HepG2 (cell line): ENCODE results near the gene KIF2C. TPM values are rescaled to one million over a fixed set of nuclear protein-coding genes. Genes with fewer than 3 reads are reported as not detected.

Experiments
- ESRRA ChIP-seq: sonication (generic); formaldehyde crosslinking; IDR thresholded peaks from 2 replicates; pipeline ENCODE4 v1.5.1; 2020; ENCODE audit warnings: mild to moderate bottlenecking, low read depth, missing genetic modification reagents
- ETV5 ChIP-seq: IDR thresholded peaks from 2 replicates; pipeline ENCODE4 v1.6.1; 2018; ENCODE audit warnings: missing biosample characterization, missing genetic modification reagents, inconsistent platforms, borderline replicate concordance
- HIVEP1 ChIP-seq: sonication (generic); formaldehyde crosslinking; IDR thresholded peaks from 2 replicates; pipeline ENCODE4 v1.4.0; 2020; ENCODE audit warnings: mild to moderate bottlenecking, missing genetic modification reagents
- KDM5B ChIP-seq: sonication (generic); formaldehyde crosslinking; IDR thresholded peaks from 2 replicates; pipeline ENCODE4 v1.4.0; 2020; ENCODE audit warnings: missing genetic modification reagents, mild to moderate bottlenecking, borderline replicate concordance
- MBD4 ChIP-seq: IDR thresholded peaks from 2 replicates; pipeline ENCODE4 v1.6.1; 2012; ENCODE audit warnings: low read length, inconsistent platforms, borderline replicate concordance
- PAX8 ChIP-seq: sonication (generic); formaldehyde crosslinking; IDR thresholded peaks from 2 replicates; pipeline ENCODE4 v1.8.0; 2022; ENCODE audit warnings: mild to moderate bottlenecking, missing genetic modification reagents, borderline replicate concordance
- PPARG ChIP-seq: conservative IDR thresholded peaks from 2 replicates; pipeline ENCODE4 v1.6.1; 2016; ENCODE audit warnings: missing biosample characterization, missing genetic modification reagents
- RORA ChIP-seq: sonication (generic); formaldehyde crosslinking; IDR thresholded peaks from 2 replicates; pipeline ENCODE4 v1.5.0; 2020; ENCODE audit warnings: mild to moderate bottlenecking, missing genetic modification reagents, moderate library complexity
- TBL1XR1 ChIP-seq: fragments of 150-350 bp; IDR thresholded peaks from 2 replicates; pipeline ENCODE4 v1.6.1; 2014; ENCODE audit warnings: borderline replicate concordance, low read length; ENCODE audit not compliant: partially characterized antibody
- THAP9 ChIP-seq: sonication (generic); formaldehyde crosslinking; IDR thresholded peaks from 2 replicates; pipeline ENCODE4; 2020; ENCODE audit warnings: missing genetic modification reagents, mild to moderate bottlenecking, borderline replicate concordance
- ZBTB40 ChIP-seq, 2 experiments: fragments of 450-650 bp in 1 of 2; sonication (generic) in 1 of 2; formaldehyde crosslinking in 1 of 2; IDR thresholded peaks; 2 replicates each; pipeline versions ENCODE4 v1.6.1 to v1.8.0; 2016 to 2022; ENCODE audit warnings: antibody characterized with exemption in 1 of 2, mild to moderate bottlenecking in 1 of 2, missing genetic modification reagents in 1 of 2
- ZNF136 ChIP-seq: sonication (generic); formaldehyde crosslinking; IDR thresholded peaks from 2 replicates; pipeline ENCODE4 v1.8.1; 2022; ENCODE audit warnings: low read depth, mild to moderate bottlenecking, moderate library complexity, missing genetic modification reagents
- ZNF282 ChIP-seq: fragments of 450-650 bp; IDR thresholded peaks from 2 replicates; pipeline ENCODE4 v1.6.1; 2018; ENCODE audit not compliant: partially characterized antibody
- ZNF510 ChIP-seq: sonication (generic); formaldehyde crosslinking; IDR thresholded peaks from 2 replicates; pipeline ENCODE4 v1.4.0; 2020; ENCODE audit warnings: low read depth, mild to moderate bottlenecking, missing genetic modification reagents
- ZNF782 ChIP-seq: sonication (generic); formaldehyde crosslinking; IDR thresholded peaks from 2 replicates; pipeline ENCODE4 v1.4.0; 2020; ENCODE audit warnings: missing genetic modification reagents, mild to moderate bottlenecking, borderline replicate concordance
- polyA plus RNA-seq, 8 experiments: library from polyadenylated mRNA; depleted of rRNA in 3 of 8; stranded (reverse) in 7 of 8; unstranded in 1 of 8; fragments of >200 nt; fragmentation: Illumina TruSeq in 4 of 8; extraction: Trizol in 4 of 8; gene quantifications; 2 replicates each; pipeline versions ENCODE4 v1.2.1 to v1.2.3, GENCODE V29; 2011 to 2016; ENCODE audit warnings: low read depth in 4 of 8, missing spikeins in 1 of 8, mixed read lengths in 1 of 8; ENCODE audit not compliant: insufficient read depth in 1 of 8
- total RNA-seq, 5 experiments: library from RNA; depleted of rRNA; stranded (reverse); fragments of >200 nt; fragmentation: Illumina TruSeq; extraction: Trizol; gene quantifications; 2 replicates each; pipeline ENCODE4 v1.2.3, GENCODE V29; 2016; ENCODE audit warnings: low read depth in 1 of 5

The KIF2C gene
- total and polyA plus RNA-seq, 2 of the 13 experiments (the other 11 are each of a cell fraction or from before 2014, with no cell fraction given), result 29.7 to 53.7 TPM

DNA sequence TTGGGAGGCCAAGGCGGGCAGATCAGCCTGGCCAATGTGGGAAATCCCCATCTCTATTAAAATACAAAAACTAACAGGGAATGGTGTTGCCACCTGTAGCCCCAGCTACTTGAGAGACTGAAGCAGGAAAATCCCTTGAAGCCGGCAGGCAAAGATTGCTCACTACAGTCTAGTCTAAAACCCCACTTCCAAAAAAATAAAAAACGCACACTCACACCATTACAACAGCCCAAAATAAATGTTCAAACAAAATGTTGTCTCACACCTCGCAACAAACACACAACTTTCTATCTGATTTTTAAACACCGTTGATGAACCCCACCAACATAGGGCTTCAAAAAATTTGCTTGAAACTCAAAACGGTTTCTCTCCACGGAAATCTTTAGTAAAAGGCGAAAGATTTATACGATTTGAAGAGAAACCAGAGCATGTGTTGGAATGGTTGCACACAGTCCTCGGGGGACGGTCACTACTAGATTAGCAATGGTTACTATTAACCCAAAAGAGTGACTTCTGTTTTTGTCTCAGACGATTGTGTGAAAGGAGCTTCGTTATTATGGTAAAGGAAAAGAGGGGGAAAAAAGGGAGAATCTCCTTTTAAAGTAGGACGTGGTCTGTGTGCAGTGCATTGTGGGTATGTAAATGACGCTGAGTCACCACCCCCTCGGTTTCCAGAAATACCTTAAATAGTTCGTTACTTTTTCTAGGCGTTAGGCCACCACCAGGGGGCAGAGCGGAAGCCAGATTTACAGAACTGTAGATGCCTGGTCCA, 8.7 kb upstream of the KIF2C start, which contains the start of gene RNU5D-1 (continued):
- TF ChIP-seq ZBTB40 (IDR thresholded peaks at IDR 0.05) (no peak), ZBTB40 (CRISPR knock-in tag; IDR thresholded peaks at IDR 0.05) (no peak; the same call in 1 of the 2 replicates), KDM5B (CRISPR knock-in tag) (no peak), ZNF510 (no peak), ESRRA (CRISPR knock-in tag) (0 out of 2 replicates have a peak, but pooled peaks have one; percentile 23), TBL1XR1 (no peak), ETV5 (CRISPR knock-in tag) (no peak), ZNF282 (no peak), RORA (CRISPR knock-in tag) (peak; percentile 68; the same call in 1 of the 2 replicates), PAX8 (CRISPR knock-in tag) (no peak), THAP9 (no peak), PPARG (peak; percentile 75), ZNF782 (CRISPR knock-in tag) (no peak), ZNF136 (CRISPR knock-in tag) (0 out of 2 replicates have a peak, but pooled peaks have one; percentile 61), MBD4 (0 out of 2 replicates have a peak, but pooled peaks have one; percentile 84), HIVEP1 (CRISPR knock-in tag) (no peak)
